Gastrocnemius medialis (tissue), 4 donors: ENCODE data around the gene MS4A18.

Source experiments
- CTCF ChIP-seq, 5 experiments: fragments of 450-650 bp in 3 of 5; fragments of 200-600 bp in 2 of 5; sonication (generic) in 2 of 5; IDR thresholded peaks in 4 of 5; conservative IDR thresholded peaks in 1 of 5; 1 replicate in 4 of 5; 2 replicates in 1 of 5; pipeline ENCODE4 v1.5.1; 2016 to 2019; ENCODE audit warnings: antibody characterized with exemption in 5 of 5, mild to moderate bottlenecking in 3 of 5, moderate library complexity in 3 of 5
- POLR2A ChIP-seq, 2 donors: fragments of 450-650 bp; IDR thresholded peaks; one replicate each; pipeline ENCODE4 v1.6.1; 2017; ENCODE audit warnings: antibody characterized with exemption in 2 of 2, mild to moderate bottlenecking in 2 of 2, moderate library complexity in 2 of 2

DNA sequence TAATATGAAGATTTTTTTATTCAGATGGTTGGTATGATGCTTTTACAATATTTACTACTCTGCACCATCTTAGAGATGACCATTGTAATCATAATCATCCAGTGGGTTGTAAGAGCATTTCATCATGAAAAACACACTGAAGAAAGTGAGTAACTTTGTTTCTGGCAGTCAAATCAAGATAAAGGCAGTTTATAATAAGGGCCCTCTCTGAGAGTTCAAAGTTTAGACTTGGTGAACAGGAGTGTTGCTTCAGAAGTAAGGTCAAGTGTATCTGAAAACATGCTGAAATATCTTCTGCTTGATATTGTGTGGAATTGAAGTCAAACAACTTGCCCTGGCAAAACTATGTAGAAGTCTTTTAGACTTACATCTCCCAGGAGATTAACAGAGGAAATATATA, 44.6 kb upstream of the MS4A18 start:
- TF ChIP-seq CTCF (IDR thresholded peaks at IDR 0.05 in 4 of 5, conservative IDR thresholded peaks at IDR 0.05 in 1 of 5) (no peak), POLR2A (IDR thresholded peaks at IDR 0.05) (no peak)
